Panc1 (cell line): ENCODE data around the gene CCDC77.

Experiments
- CTCF ChIP-seq: fragments of 450-650 bp; IDR thresholded peaks from 2 replicates; pipeline ENCODE4 v1.5.1; 2017; ENCODE audit warnings: mild to moderate bottlenecking
- SIN3A ChIP-seq: IDR thresholded peaks from 2 replicates; pipeline ENCODE4 v1.6.1; 2012; ENCODE audit warnings: low read depth, mild to moderate bottlenecking, low read length, moderate library complexity, borderline replicate concordance; ENCODE audit not compliant: insufficient read depth
- TF ChIP-seq, protein P1 (sequence below), 2 experiments: IDR thresholded peaks; 2 replicates each; pipeline ENCODE4 v1.6.1; 2011 to 2012; ENCODE audit warnings: low read depth in 2 of 2, control low read depth in 1 of 2, low read length in 1 of 2, mild to moderate bottlenecking in 1 of 2, moderate library complexity in 1 of 2; ENCODE audit not compliant: insufficient read depth in 1 of 2

- TF ChIP-seq CTCF (no peak), SIN3A (no peak)
- TF ChIP-seq, protein P1, sequence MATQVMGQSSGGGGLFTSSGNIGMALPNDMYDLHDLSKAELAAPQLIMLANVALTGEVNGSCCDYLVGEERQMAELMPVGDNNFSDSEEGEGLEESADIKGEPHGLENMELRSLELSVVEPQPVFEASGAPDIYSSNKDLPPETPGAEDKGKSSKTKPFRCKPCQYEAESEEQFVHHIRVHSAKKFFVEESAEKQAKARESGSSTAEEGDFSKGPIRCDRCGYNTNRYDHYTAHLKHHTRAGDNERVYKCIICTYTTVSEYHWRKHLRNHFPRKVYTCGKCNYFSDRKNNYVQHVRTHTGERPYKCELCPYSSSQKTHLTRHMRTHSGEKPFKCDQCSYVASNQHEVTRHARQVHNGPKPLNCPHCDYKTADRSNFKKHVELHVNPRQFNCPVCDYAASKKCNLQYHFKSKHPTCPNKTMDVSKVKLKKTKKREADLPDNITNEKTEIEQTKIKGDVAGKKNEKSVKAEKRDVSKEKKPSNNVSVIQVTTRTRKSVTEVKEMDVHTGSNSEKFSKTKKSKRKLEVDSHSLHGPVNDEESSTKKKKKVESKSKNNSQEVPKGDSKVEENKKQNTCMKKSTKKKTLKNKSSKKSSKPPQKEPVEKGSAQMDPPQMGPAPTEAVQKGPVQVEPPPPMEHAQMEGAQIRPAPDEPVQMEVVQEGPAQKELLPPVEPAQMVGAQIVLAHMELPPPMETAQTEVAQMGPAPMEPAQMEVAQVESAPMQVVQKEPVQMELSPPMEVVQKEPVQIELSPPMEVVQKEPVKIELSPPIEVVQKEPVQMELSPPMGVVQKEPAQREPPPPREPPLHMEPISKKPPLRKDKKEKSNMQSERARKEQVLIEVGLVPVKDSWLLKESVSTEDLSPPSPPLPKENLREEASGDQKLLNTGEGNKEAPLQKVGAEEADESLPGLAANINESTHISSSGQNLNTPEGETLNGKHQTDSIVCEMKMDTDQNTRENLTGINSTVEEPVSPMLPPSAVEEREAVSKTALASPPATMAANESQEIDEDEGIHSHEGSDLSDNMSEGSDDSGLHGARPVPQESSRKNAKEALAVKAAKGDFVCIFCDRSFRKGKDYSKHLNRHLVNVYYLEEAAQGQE (IDR thresholded peaks at IDR 0.05; ENCODE audit: insufficient read depth in 1 of 2, low read depth in 2 of 2, low read length in 1 of 2): no peak
Observed at GRCh38 chr12:386651-387050, 14.8 kb upstream of the CCDC77 start.
